GM13977 (cell line): ENCODE measurements around the gene APCS.

Experiments
- DNase-seq: peaks from one replicate; pipeline ENCODE4 v3.0.0; 2012; ENCODE audit warnings: low spot score
- CTCF ChIP-seq: IDR thresholded peaks from 2 replicates; pipeline ENCODE4 v1.5.1; 2012; ENCODE audit warnings: mild to moderate bottlenecking, control low read depth; ENCODE audit not compliant: insufficient read depth; ENCODE audit errors: extremely low read depth, missing control alignments
- in situ Hi-C: fragments of 300-500 bp; cut with MboI; formaldehyde crosslinking; loops from one replicate; pipeline ENCODE4 v1.12.0; 2022; ENCODE audit warnings: low sequenced_read_pairs, low pct_unique_long_range_greater_than_20kb, mixed read lengths, inconsistent platforms; ENCODE audit not compliant: unreplicated experiment

APCS gene

GRCh38 chr1:159587461-159587951 lies at the start of gene APCS:
Gene APCS, plus strand, starts transcription at chr1:159587826. Its CDS starts 96 bp downstream, at chr1:159587922.
- no peak for DNase-seq
- no peak for TF ChIP-seq CTCF

GRCh38 chr1:159548126-159548525 lies 39.5 kb upstream of the APCS start:
- no peak for DNase-seq
- no peak for TF ChIP-seq CTCF
- in situ Hi-C loops: no loop called here

More at GRCh38 chr1:159587461-159587951, at the start of gene APCS:
- in situ Hi-C loops: no loop called here

GRCh38 chr1:159554261-159554660 lies 33.4 kb upstream of the APCS start:
- in situ Hi-C loops: no loop called here
- DNase-seq: no peak
- TF ChIP-seq CTCF: no peak

- no peak for TF ChIP-seq CTCF
- DNase-seq: no peak
- in situ Hi-C loops: no loop called here
Measured at GRCh38 chr1:159554696-159555095, 32.9 kb upstream of the APCS start.

- in situ Hi-C loops: no loop called here
Measured at GRCh38 chr1:159556931-159557369, 30.7 kb upstream of the APCS start.

GRCh38 chr1:159560599-159560998 lies 27.0 kb upstream of the APCS start:
- in situ Hi-C loops: no loop called here
- TF ChIP-seq CTCF: no peak
- no peak for DNase-seq

More at GRCh38 chr1:159556931-159557369, 30.7 kb upstream of the APCS start:
- no peak for TF ChIP-seq CTCF
- DNase-seq: no peak

GRCh38 chr1:159561497-159561896 lies 26.1 kb upstream of the APCS start:
- TF ChIP-seq CTCF: no peak
- no peak for DNase-seq
- in situ Hi-C loops: no loop called here
